Endometrial microvascular endothelial cells (primary cell): ENCODE results near the gene SRGAP3. TPM values are rescaled to one million over a fixed set of nuclear protein-coding genes. Genes with fewer than 3 reads are reported as not detected.

ENCODE experiments used
- in situ Hi-C: cut with HindIII; loops from 2 replicates; pipeline ENCODE4 v1.10.0; 2017; ENCODE audit warnings: low sequenced_read_pairs, low pct_unique_long_range_greater_than_20kb; ENCODE audit errors: inconsistent ontology term
- total RNA-seq: library from RNA; depleted of rRNA; stranded (reverse); fragments of >200 nt; gene quantifications from one replicate; pipeline ENCODE4 v1.2.3, GENCODE V29; 2015; ENCODE audit errors: inconsistent ontology term

The SRGAP3 gene
- total RNA-seq, 1 donor from 2014 or later, result not detected

DNA sequence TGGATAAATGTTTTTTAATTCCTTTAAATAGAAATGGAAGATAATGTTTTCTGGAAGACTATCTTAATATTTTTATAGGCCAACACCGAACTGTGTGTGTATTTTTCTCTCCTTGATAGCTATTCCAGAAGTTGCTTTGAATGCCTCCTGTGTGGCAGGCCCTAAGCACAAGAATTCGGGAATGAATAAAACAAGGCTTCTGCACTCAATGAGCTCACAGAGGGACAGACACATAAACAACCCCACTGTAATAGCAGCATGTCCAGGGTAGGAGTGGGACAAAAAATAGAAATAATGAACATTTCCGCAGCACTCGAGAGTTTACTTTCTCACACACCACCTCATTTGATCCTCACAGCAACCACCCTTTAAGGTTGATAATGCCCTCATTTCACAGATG is 18.0 kb downstream of the SRGAP3 start:
- in situ Hi-C loops, result no loop called here

DNA sequence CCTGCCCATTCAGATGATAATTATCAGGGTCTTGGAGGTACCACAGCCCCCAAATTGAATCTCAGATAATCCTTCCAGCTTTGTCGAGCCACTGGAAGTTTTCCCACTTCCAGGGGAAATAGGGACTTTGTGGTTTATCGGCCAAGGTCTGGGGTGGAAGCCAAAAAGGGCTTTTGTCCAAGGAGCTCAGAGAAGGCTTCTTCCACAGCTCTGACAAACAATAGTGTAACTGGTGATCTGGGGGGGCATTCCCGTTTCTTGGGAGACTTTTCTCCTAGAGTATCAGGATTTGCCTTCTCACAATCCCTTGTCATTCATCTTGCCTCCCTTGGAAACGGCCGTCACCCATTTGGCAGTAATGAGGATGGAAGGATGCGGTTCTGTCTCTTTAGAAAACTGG is 18.4 kb downstream of the SRGAP3 start:
- in situ Hi-C loops, result no loop called here

DNA sequence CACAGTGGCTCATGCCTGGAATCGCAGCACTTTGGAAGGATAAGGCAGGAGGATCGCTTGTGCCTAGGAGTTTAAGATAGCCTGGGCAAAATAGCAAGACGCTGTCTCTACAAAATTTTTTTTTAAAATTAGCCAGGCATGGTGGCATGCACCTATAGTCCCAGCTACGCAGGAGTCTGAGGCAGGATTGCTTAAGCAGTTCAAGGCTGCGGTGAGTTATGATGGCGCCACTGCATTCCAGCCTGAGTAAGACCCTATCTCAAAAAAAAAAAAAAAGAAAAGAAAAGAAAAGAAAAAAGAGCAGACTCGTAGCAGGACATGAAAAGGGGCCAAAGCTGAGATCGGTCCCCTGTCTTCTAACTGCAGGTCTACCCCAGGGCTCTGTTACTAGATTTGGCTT is 18.9 kb downstream of the SRGAP3 start:
- in situ Hi-C loops, result no loop called here

DNA sequence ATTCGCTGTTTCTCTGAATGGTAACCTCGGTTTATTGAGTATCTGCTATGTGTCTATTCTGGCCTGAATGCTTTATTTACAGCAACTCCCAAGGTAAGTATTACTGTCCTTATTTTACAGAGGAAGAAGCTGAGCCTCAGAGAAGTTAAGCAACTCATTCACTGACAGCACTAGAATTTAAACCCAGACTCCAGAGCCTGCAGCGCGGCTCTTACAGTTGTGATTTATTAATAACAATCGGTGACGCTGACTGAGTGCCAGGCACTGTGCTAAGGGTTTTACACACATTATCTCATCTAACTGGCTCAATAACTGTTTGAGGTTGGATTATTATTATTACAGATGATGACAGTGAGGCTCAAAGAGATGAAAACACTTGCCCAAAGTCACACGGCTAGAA is 19.6 kb downstream of the SRGAP3 start:
- in situ Hi-C loops, result no loop called here

DNA sequence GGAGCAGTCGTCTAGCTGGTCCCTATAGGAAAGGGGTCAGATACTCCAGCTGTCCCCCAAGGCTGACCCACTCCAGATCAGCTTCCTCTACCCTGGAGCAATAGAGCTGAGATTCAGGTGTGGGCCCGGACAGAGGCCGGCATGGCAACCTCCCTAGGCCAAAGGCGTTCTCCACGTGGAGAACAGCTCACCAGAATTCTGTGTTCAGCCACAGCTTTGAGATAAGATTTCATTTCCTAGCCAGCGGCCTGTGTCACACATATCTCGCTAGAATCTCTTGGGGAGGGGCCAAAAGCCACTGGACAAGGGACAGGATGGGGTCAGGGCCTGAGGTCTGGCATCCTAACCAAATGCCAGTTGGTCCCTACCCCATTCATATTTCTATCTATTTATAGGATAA is 20.1 kb downstream of the SRGAP3 start:
- in situ Hi-C loops, result no loop called here

DNA sequence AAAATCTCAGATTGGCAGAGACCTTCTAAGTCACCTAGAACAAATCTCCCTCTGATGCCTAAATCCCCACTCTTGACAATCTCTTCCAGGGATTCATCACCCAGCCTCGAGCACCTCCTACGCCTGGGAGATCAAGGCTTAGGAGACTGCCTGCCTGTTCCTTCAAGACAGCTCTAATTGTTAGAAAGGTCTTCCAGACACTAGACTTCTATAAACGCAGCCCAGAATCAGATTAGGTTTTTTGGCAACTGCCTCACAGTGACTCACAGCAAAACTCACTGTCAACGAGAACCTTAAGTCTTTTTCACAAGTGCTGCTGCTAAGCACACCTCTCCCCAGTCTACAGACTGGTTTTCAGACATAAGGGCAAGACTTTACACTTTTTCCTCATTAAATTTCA is 23.1 kb downstream of the SRGAP3 start:
- in situ Hi-C loops, result no loop called here

DNA sequence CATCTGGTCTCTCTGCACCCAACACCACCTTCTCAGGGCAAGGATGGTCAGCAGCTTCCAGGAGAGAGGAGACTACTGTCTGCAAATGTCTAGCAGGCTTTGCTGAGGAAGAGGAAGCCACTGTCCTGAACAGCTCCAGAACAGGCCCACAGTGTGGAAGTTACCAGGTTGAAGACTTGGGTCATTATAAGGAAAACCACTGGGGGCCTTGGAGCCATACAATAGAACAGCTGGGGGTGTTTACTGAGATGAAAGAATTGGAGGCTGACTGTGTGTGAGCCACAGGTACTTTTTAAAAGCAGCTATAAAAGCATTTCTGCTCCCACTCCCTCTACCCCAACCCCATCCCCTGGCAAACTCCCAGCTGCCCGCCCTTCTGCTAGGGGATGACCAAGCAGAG is 24.2 kb downstream of the SRGAP3 start:
- in situ Hi-C loops, result no loop called here

DNA sequence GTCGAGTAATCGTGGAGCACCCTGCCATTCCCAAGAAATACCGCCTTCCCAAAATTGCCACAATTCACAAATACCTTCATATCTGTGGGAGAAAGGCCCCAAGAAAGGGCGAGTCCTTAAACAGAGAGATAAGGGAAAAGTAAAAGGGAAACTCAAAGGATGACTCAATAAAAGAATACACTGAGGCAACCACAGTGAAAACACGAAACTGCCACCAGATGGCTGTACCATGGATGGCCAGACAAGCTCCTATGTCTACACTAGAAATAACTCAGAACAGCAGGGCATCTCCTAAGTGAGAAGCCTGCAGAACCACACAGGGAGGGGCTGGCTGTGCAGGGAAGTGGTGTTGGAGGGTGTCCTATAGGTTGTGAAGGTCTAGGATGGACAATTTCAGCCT is 25.0 kb downstream of the SRGAP3 start:
- in situ Hi-C loops, result no loop called here

DNA sequence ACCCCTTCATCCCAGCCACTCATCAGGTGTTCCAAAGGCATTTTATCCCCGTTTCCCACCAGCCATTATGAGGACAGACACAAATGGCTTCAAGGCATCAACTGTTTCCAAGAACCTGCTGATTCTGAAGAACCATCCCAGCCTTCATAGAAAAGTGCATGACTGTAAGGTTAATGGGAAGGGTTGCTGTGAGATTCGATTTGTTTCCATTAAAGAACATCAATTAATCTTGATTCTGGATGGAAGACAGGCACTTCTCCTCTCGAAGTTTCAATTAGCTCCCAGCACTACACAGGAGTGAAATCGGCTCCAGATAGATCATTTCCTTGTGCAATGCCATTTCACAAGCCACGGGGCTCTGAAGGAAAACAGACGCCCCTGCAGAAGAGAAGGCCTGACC is 25.8 kb downstream of the SRGAP3 start:
- in situ Hi-C loops, result no loop called here

DNA sequence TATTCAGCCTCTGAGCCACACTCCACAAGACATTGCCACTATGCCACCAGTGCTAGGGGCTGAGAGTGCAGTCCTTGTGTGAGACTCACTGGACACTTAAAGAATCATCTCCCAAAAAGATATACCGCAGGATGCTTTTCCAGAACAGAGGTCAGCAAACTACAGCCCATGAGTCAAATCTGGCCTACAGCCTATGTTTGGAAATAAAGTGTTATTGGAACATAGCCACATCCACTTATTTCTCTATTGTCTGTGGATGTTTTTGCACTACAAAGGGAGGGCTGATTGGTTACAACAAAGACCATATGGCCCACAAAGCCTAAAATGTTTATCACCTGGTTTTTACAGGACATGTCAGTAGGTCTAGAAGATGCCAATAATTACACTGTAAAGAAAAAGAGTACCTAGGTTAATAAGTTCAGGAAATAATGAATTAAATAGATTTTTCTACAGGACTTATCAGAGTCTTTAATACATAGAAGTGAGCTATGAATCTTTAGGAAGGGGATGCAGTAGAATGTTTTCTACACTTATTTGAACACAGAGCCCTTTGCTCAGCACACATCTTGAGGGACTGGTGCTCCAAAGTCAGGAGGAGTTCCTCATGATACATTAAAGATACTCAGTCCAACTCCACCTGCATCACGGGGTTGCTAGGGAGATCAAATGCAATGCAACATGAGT is 26.3 kb downstream of the SRGAP3 start:
- in situ Hi-C loops, result no loop called here

DNA sequence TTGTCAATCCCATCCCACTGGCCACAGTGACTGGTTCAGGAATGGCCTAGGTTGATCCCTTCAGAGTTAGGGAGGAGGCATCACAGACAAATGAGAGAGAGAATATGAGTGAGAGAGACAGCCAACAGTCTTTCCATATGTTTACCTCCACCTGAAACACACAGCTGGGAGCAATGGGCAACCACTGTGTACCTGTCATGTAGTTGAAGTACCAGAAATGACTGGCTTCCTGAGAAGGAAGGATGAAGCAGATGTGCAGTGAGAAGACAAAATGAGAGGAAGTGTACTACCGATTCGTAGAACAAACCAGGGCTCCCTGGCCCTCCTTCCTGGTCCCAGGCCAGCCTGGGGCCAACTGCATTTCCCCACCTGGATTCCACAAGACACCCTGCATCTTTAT is 27.4 kb downstream of the SRGAP3 start:
- in situ Hi-C loops, result no loop called here

DNA sequence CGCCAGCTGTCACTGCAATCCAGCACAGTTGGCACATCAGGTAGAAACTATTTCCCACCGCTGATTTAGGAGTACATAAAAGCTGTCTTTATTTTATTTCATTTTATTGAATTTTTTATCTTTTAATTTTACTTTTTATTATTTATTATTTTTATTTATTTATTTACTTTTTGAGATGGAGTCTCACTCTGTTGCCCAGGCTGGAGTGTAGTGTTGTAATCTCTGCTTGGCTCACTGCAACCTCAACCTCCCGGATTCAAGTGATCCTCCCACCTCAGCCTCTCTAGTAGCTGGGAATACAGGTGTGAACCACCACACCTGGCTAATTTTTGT is 31.0 kb downstream of the SRGAP3 start:
- in situ Hi-C loops, result no loop called here

DNA sequence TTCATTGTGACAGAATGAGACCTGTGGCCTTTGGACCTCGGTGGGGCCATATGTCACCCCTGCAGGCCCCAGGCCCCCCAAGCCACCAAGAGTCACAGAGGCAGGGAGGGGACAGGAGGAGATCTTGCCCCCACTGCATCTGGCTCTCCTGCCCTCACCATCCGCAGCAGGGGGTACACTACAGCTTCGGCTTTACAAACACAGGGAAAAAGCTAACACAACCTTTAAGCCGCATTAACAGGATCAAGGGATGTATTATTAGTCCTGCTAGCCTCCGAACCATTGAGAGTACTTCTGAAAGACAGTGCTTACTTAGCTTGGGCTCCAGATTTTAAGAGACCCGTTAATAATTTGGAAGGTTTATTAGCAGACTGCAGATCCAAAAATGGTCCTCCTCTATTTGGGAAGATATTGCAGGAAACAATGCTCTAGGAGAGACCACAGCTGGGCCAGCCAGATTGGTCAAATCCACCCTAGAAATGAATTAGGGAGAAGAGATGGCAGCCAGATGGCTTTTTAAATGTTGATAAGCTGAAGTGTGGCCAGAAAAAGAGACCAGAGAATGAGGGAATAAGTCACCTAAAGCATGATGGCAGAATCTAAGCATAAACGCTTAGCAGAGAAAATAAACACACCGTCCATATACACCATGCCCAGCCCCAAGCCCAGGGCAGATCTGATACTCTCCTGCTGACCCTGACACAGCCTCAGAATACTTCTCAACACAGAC is 31.5 kb downstream of the SRGAP3 start:
- in situ Hi-C loops, result no loop called here

DNA sequence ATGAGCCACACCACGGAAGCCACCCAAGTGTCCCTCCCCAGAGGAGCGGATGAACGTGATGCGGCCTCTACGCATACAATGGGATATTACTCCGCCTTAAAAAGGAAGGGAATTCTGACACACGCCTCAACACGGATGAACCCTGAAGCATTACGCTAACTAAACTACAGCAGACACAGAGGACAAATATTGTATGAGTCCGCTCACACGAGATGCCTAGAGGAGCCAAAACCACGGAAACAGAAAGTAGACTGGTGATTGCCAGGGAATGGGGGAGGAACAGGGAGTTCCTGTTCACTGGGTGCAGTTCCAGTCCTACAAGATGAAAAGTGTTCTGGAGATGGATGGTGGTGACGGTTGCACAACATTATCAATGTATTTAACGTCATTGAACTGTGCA is 32.7 kb downstream of the SRGAP3 start:
- in situ Hi-C loops, result no loop called here

DNA sequence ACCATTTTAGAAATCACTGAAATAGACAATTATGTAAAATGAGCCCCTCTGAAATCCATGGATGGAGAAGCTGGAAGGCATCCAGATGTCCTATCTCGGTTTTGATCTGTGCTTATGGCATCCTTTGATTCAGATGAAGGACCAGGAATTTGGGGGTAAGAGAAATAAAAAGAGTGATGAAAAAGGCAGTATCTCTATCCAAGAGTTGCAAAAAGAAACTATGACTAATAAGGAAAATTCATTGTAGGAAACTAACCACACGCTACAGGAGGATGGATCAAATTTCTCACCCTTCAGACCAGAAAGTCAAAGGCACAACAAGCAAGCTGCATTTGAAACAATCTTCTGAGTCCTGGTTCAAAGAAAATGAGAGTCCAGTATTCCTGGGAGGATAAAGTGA is 34.8 kb downstream of the SRGAP3 start:
- in situ Hi-C loops, result no loop called here

DNA sequence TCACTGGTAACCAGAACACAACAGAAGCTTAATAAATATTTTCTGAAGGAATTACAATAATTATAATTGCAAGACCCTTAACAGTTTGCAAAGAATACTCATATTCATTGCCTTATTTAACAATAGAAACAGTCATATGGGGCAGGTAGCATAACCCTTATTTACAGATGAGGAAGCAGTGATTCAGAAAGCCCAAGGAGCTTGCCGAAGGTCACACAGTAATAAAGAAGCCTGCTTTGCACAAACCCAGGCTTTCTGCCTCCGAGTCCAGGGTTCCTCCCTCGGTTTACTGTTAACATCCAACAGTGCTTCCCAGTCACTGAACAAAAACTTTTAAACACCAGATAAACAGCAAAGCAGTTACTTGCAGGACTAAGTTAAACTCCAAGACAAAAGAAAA is 35.3 kb downstream of the SRGAP3 start:
- in situ Hi-C loops, result no loop called here

DNA sequence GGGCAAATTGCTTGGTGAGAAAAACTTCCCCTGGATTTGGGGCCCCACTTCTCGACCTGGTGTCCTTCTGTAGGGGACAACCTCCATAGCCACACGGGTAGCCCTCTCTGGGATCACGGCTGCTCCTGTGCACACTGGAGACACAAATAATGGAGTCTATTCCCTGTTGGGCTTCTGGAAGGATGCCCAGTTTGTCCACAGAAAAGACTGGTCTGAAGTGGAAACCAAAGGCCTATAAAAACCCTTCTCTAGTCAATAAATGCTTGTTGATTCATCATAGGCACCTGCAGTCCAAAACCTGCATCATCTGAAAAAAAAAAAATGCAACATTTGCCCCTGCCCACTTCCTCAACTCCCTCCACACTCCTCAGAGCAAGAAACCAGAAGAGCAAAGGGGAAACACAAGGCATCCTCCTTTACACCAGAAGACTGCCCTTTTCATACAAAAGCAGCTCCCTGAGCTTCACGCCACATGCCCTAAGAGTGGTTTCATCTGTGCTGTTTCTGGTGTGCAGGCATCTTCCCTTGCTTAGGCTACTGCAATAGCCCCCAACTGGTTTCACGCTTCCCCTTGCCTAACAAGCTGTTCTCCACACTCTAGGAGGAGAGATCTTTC is 36.3 kb downstream of the SRGAP3 start:
- in situ Hi-C loops, result no loop called here

DNA sequence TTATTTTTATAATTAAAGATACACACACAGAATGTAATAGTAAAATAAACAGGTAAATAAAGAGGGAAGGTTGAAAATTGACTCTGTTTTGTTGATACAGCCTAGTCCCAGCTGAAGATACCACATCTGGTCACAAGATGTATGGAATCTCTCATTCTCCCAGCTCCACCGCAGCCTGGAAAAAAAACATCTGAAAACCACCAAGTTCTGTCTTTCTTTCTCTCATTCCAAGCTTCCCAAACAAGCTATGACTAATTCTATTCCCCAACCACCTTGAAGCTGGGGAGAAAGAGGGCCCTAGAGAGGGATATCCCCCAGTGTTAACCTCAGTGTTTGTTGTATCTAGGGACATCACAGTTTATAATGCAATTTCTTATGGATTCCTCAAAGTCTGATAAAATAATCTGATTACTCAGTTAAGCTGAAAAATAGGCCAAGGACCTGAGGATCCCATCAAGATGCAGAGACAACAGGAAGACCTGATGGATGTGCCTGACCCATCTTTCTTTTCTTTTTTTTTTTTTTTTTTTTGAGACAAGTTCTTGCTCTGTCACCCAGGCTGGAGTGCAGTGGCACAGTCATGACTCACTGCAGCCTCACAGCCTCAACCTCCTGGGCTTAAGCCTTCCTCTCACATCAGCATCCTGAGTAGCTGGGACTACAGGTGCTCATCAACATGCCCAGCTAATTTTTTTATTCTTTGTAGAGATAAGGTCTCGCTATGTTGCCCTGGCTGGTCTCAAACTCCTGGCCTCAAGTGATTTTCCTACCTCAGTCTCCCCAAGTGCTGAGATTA is 38.1 kb downstream of the SRGAP3 start:
- in situ Hi-C loops, result no loop called here

DNA sequence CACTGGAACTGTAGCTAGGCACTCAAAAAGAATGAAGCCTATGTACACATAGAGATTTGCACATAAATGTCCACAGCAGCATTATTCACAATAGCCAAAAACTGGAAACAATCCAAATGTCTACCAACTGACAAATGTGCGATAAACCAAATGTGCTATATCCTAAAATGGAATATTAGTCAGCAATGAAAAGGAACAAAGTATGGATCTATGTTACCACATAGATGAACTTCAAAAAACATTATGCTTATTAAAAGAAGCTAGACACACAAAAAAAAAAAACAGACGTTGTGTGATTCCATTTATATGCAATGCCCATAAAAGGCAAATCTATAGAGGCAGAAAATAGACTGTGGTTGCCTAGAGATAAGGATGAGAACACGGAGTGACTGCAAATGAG is 39.7 kb downstream of the SRGAP3 start:
- in situ Hi-C loops, result no loop called here
